Liver (tissue), 2 donors: Measurements from ENCODE around the gene PWWP2A.

Source experiments
- TF ChIP-seq, protein P1 (sequence below): fragments of 150-350 bp; IDR thresholded peaks from 2 replicates; pipeline ENCODE4 v1.5.1; 2017; ENCODE audit warnings: improper control_type of control experiment, low read depth, low read length; ENCODE audit not compliant: missing input control
- TF ChIP-seq, protein P2 (sequence below): IDR thresholded peaks from 2 replicates; pipeline ENCODE4 v1.6.1; 2016; ENCODE audit warnings: antibody characterized with exemption, mild to moderate bottlenecking
- donor health status: healthy.

DNA sequence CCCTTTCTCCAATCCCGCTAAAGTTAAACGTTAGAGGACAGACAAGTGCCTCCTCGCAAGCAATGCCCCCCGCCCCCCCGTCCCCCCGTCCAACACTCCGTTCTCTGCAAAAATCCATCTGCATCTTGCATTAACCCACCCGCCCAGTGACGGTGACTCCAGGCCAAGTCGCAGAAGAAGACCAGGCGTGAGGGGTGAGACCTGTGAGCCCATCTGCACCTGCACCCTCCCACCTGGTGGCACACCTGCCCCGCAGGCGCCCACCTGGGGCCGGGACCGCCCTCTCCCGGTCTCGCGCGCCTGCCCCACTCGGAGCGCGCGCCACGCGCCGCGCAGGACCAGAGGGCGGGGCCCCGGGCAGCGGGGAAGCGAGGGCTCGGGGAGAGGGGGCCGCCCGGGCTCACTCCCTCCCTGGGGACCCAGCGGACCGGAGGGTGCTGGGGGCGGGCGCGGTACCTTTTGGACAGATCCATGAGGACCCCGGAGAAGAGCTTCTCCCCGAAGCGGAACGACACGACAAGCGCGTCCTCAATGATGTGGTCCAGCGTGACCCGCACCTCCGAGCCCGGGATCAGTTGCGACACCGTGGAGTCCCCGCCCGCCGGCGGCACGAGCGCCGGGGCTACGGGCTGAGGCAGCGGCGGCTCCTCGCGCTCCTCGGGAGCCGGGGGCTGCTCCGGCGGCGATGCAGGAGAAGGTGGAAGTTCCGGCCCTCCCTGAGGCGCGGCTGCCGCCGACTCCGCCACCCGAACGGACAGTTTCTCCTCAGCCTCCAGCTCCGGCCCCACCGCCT lies 705 bp downstream of the PWWP2A start:
- TF ChIP-seq, protein P1, sequence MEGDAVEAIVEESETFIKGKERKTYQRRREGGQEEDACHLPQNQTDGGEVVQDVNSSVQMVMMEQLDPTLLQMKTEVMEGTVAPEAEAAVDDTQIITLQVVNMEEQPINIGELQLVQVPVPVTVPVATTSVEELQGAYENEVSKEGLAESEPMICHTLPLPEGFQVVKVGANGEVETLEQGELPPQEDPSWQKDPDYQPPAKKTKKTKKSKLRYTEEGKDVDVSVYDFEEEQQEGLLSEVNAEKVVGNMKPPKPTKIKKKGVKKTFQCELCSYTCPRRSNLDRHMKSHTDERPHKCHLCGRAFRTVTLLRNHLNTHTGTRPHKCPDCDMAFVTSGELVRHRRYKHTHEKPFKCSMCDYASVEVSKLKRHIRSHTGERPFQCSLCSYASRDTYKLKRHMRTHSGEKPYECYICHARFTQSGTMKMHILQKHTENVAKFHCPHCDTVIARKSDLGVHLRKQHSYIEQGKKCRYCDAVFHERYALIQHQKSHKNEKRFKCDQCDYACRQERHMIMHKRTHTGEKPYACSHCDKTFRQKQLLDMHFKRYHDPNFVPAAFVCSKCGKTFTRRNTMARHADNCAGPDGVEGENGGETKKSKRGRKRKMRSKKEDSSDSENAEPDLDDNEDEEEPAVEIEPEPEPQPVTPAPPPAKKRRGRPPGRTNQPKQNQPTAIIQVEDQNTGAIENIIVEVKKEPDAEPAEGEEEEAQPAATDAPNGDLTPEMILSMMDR: no peak
- TF ChIP-seq, protein P2, sequence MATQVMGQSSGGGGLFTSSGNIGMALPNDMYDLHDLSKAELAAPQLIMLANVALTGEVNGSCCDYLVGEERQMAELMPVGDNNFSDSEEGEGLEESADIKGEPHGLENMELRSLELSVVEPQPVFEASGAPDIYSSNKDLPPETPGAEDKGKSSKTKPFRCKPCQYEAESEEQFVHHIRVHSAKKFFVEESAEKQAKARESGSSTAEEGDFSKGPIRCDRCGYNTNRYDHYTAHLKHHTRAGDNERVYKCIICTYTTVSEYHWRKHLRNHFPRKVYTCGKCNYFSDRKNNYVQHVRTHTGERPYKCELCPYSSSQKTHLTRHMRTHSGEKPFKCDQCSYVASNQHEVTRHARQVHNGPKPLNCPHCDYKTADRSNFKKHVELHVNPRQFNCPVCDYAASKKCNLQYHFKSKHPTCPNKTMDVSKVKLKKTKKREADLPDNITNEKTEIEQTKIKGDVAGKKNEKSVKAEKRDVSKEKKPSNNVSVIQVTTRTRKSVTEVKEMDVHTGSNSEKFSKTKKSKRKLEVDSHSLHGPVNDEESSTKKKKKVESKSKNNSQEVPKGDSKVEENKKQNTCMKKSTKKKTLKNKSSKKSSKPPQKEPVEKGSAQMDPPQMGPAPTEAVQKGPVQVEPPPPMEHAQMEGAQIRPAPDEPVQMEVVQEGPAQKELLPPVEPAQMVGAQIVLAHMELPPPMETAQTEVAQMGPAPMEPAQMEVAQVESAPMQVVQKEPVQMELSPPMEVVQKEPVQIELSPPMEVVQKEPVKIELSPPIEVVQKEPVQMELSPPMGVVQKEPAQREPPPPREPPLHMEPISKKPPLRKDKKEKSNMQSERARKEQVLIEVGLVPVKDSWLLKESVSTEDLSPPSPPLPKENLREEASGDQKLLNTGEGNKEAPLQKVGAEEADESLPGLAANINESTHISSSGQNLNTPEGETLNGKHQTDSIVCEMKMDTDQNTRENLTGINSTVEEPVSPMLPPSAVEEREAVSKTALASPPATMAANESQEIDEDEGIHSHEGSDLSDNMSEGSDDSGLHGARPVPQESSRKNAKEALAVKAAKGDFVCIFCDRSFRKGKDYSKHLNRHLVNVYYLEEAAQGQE: no peak
